H54 (cell line): ENCODE results near the gene CX3CR1.

Source experiments
- DNase-seq: peaks from one replicate; pipeline ENCODE4 v3.0.0; 2011; ENCODE audit warnings: low spot score, mixed read lengths; ENCODE audit not compliant: insufficient read length
- FAIRE-seq: peaks from 3 replicates; lab custom pipeline; 2011; peaks lifted over from hg19 to GRCh38; lab: Jason Lieb, UNC
- POLR2A ChIP-seq: IDR thresholded peaks from 2 replicates; pipeline ENCODE4 v1.6.1; 2011; ENCODE audit warnings: low read depth, mild to moderate bottlenecking, low read length

Gene CX3CR1

DNA sequence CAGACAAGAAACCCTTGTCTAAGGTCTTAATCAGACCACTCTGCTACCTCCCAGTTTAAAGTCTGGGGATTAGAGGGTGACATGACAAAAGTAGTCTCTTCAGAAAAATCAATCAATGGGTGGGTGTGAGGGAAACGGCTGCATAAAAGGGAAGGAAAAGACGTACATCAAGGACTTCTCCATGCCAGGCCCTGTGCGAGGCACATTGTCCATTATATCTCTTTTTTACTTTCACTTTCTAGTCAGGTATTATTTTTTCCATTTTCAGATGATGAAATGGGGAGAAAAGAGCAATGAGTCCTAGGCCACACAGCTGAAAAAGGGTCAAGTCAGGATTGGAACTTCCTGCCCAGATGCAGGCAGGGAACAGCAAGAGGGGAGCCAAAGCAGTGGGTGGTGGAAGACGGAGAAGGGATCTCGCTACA, 4.6 kb upstream of the CX3CR1 start:
- no peak for TF ChIP-seq POLR2A
- FAIRE-seq, result no peak
- DNase-seq, result no peak

DNA sequence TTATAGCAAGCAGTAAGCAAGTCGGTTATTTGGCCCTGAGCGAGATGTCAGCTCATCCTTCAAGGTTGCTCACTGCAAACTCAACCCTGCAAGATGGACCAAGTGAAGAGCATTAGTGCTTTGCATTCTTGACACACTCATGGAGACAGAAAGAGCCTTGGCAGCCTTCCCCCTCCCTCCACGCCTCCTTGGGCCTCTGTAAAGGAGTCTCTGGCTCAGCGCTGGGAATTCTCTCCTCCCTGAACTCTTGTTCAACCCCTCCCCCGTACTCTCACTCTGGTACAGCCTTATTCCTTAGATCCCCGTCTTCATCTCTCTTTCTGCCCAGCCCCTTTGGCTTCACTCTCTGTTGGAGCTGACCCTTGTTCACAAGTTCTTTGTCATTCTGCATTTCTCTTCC, 2.2 kb upstream of the CX3CR1 start:
- no peak for TF ChIP-seq POLR2A
- FAIRE-seq (no peak), DNase-seq (no peak)

DNA sequence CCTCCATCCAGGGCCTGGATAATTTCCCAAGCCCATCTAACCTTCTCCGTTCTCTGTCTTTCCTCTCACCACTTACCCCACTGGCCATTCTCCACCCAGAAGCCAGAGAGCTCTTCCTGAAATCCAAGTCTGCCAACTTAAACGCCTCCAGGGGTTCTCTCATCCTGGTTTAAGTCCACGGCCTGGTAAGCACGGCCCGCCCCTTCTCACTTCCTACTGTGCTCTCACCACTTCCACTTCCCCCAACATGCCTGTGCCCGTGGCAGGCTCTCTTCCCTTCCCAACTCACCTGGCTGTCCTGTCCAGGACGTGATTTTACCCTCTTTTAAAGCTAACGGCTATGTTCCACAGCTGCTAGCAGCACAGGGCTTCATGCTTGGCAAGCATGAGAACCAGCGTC, 1.7 kb upstream of the CX3CR1 start:
- TF ChIP-seq POLR2A, result no peak
- DNase-seq (no peak), FAIRE-seq (no peak)

DNA sequence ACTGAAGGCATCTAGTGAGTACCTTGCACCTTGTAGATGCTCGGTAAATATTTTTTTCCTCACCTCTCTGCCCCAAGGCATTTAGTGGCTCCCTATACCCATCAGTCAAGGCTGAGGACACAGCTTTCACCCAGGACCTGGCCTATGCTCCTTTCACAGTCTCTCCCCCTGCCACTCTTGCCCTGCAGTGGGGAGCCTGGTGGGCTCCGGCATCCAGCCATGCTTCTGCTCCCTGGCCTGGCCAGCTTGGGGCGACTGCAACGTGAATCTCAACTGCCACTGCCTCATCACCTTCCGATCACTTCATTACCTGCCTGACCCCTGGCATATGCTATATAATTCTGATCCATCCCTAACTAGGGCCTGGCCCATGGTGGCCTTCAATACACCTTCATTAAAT, 735 bp upstream of the CX3CR1 start:
- no peak for DNase-seq
- FAIRE-seq, result no peak
- no peak for TF ChIP-seq POLR2A

DNA sequence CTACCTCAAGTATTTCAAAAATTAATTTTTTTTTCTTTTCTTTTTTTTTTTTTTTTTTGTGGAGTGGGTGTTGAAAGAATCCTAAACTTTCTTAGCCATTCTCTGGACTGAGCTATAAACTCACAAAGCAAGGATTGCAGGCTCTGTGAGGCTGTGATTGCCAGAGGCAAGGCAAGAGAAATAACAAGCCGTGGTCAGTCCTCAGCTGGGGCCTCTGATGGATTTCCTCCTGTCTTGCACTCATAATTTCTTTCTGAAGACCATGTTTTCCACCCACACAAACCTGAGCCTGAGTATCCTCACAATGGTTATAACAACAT, 1.3 kb downstream of the CX3CR1 start:
- DNase-seq (no peak), FAIRE-seq (no peak)
- no peak for TF ChIP-seq POLR2A

DNA sequence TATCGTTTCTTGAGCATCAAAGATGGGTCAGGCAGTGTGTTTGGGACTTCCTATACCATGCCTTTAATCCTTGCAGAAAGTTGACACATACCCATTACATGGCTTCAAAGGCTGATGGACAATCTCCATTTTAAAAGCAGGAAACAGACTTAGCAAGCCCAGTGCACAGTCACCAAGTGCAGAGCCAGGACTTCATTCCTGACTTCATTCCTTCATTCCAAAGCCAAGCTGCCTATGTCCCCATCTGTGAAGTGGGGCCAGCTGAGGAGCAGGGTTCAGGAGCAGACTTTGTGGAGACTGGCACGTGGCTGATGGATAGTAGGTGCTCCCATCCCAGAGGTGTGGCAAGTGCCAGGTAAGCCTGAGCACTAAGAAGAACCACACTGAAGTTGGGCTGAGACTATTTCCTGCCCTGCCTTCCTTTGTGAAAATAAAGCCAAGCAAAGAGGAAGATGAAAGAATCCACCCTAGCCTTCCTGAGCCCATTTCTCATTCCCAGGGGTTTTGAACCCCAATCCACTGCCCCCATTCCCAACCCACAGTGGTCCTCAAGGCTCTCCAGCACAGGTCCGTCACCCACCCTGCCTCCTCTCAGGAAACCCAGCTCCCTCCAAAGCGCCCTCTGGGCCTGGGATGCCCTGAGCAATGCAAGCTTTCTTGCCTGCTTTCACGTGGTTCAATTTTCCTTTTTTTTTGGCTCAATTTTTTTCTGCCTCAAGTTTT, 1.8 kb downstream of the CX3CR1 start:
- DNase-seq, result no peak
- FAIRE-seq, result no peak

DNA sequence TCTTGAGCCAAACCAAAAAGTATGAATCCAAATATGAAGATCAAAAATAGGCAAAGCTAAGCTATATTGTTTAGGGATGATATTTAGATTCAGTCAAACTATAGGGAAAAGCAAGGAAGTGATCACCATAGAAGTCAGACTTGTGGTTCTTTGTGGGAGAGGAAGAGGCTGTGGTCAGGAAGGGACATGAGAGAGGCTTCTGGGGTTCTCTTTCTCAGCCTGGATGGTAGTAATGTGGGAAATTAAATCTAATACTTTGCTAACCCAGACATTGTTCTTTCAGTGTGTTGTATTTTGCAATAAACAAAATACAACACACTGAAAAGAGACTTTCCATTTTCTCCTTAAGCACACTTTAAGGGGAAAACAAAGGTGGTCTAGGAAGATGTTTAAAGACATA, 3.1 kb downstream of the CX3CR1 start:
- no peak for TF ChIP-seq POLR2A
- FAIRE-seq, result no peak
- no peak for DNase-seq

More for the DNA sequence above, 1.8 kb downstream of the CX3CR1 start:
- no peak for TF ChIP-seq POLR2A

DNA sequence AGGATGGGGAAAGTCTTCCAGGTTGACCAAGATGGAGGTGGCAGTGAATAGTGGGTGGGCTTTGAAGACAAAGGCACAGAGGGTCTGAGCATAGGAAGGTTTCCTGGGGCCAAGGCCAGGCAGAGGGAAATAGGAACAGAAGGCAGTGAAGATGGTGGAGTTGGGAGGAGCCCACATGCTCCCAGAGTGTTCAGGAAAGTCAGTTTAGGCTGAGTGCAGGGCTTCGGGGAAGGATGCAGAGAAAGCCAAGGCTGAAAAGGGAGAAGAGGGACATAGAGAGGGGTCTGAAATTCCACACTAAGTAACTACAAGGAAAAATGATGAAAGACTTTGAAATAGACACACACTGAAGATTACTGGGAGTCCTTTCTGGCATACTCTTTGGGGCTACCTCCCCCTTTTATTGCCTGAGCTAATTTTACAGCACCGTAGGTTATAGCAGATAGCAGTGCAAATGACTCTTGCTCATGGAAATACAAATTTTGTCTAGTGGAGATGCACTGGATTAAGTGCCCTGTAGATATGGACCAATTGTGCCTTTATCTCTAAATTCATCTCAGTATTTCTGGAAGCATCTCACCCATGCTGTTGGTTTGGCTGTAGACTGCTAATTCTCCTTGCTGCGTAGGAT, 3.8 kb downstream of the CX3CR1 start:
- FAIRE-seq (no peak), DNase-seq (no peak)
- no peak for TF ChIP-seq POLR2A

DNA sequence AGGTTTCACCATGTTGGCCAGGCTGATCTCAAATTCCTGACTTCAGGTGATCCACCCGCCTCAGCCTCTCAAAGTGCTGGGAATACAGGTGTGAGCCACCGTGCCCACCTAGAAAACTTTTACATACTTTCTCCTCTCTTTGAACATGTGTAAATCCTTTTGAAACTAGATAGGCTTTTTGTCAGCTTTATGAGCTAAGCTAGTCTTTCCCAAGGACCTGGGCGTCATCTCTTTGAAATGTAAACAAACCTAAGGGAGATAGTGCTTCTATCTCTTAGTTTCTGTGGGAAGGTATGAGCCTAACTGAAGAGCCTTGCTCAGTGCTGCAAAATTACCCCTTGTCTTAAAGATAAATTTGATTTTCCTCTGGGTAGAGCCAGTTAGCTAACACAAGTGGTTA, 4.8 kb downstream of the CX3CR1 start:
- DNase-seq, result no peak
- no peak for TF ChIP-seq POLR2A
- no peak for FAIRE-seq

DNA sequence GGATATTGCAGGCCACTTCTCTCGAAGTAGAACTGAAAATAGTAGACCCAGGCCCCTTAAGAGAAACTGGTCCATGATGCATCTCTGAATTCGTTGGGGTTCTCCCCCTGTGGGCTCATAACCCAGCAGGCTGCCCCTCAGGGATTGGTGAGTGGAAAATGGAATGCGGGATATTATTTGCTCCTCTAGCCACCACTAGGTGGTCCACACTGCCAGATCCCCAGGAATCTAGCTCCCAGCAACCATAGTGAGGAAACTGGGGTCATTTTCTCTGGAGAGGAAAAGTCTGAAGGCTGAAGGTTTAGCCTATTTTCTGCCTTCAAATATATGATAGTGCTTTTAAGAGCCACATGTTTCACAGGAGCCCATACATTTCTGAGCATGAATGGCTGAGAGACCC, 6.7 kb downstream of the CX3CR1 start:
- no peak for TF ChIP-seq POLR2A
- FAIRE-seq, result no peak
- no peak for DNase-seq

DNA sequence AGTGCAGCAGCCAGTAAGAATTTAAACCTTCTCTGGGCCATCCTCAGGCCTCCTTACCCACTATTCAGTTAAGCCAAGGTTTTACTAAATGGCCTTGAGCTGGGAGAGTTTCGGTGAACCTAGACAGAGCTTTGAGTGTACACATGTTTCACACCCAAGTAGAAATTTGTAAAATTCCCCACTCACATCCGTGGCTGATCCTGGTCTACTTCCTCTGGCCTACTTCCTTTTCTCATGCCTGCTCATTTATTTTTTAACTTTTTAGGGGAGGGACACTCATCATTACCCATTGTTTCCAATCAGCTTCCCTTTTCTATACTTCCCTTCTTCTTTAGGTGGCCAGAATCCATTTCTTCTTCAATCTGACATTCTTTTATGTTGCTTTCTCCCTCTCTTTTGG, 7.6 kb downstream of the CX3CR1 start:
- FAIRE-seq (no peak), DNase-seq (no peak)
- no peak for TF ChIP-seq POLR2A

DNA sequence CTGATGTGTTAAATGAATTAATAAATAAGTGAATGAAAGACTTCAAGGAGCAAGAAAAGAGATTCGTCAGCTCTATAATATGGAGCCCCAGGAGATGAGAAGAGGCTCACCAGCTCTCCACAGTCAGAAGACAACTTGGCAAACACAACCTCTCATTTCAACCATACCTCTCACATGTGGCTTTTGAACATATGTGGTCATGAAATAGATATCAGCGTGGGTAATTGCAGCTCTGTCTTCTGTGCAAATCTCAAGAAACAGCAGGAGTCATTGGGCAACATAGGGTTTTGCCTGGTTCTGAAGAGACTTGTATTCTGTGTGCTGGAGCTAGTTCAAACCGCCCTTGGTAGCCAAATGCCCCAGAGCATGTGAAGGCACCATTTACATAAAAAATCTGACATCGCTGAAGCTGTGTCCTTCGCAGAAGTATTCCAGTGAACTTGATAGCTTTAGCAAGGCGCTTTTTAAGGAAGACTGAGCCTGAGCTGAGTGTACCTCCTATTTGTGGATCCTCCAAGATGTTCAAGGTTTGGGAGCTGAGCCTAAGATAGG, 8.4 kb downstream of the CX3CR1 start:
- FAIRE-seq (no peak), DNase-seq (no peak)
- no peak for TF ChIP-seq POLR2A

DNA sequence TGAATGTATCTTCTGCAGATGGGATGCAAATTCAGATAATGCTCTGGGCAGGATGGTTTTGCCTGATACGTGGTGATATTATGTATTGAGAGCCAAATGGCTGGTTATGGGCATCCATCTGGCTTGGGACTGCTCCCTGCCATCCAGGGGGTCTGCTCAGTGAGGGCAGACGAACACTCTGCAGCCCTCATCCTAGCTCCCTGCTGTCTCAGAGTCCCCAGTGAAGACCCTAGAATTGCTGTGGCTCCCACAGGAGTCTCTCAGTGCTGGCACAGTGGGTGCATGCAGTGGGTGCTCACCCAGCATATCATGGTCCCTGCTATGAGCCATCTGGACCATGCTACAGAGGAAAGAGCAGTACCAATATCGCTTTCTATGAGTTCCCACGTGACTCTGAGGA, 10.3 kb downstream of the CX3CR1 start:
- DNase-seq (no peak), FAIRE-seq (no peak)
- no peak for TF ChIP-seq POLR2A

DNA sequence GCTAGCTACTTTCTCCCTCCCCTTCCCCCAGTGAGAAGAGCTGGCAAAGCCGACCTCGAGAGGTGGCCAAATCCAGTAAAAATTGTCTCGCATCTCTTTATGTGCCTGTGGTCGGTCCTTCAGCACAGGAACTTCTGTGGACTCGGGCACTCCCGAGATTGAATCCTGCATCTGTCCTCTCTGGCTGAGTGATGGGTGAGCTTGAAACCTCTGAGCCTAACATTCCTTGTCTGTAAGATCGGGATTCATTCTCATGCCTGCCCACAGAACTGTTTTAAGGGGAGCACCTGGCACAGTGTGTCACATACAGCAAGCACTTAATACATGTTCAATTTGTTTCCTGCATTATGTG, 11.3 kb downstream of the CX3CR1 start:
- FAIRE-seq, result no peak
- DNase-seq, result no peak
- no peak for TF ChIP-seq POLR2A
